C4-2B (cell line): ENCODE data around the gene RALGAPA2.

ENCODE experiments used
- H3K27ac ChIP-seq: fragments of 450-650 bp; 2 replicates; pipeline ENCODE4 v1.5.1; 2017
- CTCF ChIP-seq: fragments of 450-650 bp; conservative IDR thresholded peaks from 2 replicates; pipeline ENCODE4 v1.5.1; 2017; ENCODE audit warnings: mild to moderate bottlenecking
- ZFX ChIP-seq: fragments of 450-650 bp; IDR thresholded peaks from 2 replicates; pipeline ENCODE4 v1.6.1; 2017

The RALGAPA2 gene

GRCh38 chr20:20439602-20440190 is 272.7 kb downstream of the RALGAPA2 start:
- no peak overlapping the region for H3K27ac ChIP-seq
- TF ChIP-seq ZFX (no peak), CTCF (no peak)

- H3K27ac ChIP-seq, result no peak overlapping the region
These were observed 275.1 kb downstream of the RALGAPA2 start for GRCh38 chr20:20437314-20437713.

GRCh38 chr20:20436689-20437088 is 275.8 kb downstream of the RALGAPA2 start:
- TF ChIP-seq CTCF (no peak), ZFX (no peak)
- H3K27ac ChIP-seq, result no peak overlapping the region

More at GRCh38 chr20:20437314-20437713, 275.1 kb downstream of the RALGAPA2 start:
- no peak for TF ChIP-seq ZFX
- TF ChIP-seq CTCF, result no peak

- TF ChIP-seq ZFX (no peak), CTCF (no peak)
- H3K27ac ChIP-seq, result no peak overlapping the region
These were observed 277.0 kb downstream of the RALGAPA2 start for GRCh38 chr20:20435453-20435852.

GRCh38 chr20:20432618-20433286 is 279.7 kb downstream of the RALGAPA2 start:
- no peak for TF ChIP-seq ZFX
- no peak for TF ChIP-seq CTCF
- no peak overlapping the region for H3K27ac ChIP-seq

GRCh38 chr20:20430066-20430465 is 282.4 kb downstream of the RALGAPA2 start:
- H3K27ac ChIP-seq, result no peak overlapping the region
- no peak for TF ChIP-seq CTCF
- no peak for TF ChIP-seq ZFX

- no peak overlapping the region for H3K27ac ChIP-seq
- TF ChIP-seq ZFX (no peak), CTCF (no peak)
These were observed 284.4 kb downstream of the RALGAPA2 start for GRCh38 chr20:20428067-20428466.
